ENCODE results near the gene CASKIN2.
"Not testable (repeated sequence)": the region's sequence is repeated elsewhere in the genome, so short reads cannot be mapped to it uniquely, and the experiment has no call there.

The CASKIN2 gene

DNA sequence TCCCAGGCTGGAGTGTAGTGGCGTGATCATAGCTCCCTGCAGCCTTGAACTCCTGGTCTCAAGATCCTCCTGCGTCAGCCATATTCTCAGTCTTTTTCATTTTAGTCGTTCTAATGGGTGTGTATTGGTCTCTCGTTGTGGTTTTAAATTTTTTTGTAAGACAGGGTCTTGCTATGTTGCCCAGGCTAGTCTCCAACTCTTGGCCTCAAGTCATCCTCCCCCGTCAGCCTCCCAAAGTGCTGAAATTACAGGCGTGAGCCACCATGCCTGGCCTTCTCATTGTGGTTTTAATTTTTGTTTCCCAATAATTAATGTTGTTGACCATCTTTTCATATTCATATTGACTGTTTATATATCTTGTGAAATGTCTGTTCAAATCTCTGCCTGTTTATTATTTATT, 50.3 kb downstream of the CASKIN2 start:
- DNase-seq (ENCODE audit: low read depth): no peak

DNA sequence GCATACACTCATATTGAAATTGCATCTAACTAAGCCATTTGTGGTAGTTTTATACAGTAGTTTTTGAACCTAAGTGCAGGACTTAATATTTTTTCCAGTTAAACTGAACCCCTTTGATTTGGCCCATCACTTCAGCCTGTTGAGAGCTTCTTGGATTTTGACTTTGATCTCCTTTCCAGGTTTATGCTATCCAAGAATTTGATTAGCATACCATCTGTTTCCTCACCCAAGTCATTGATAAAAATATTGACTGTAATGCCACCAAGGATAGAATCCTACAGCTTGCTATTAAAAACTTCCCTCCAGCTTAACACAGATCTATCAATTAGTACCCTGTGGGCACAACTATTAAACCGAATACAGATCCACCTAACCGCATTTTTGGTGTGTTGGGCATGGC, 51.7 kb downstream of the CASKIN2 start:
- no peak for DNase-seq (ENCODE audit: low read depth)

DNA sequence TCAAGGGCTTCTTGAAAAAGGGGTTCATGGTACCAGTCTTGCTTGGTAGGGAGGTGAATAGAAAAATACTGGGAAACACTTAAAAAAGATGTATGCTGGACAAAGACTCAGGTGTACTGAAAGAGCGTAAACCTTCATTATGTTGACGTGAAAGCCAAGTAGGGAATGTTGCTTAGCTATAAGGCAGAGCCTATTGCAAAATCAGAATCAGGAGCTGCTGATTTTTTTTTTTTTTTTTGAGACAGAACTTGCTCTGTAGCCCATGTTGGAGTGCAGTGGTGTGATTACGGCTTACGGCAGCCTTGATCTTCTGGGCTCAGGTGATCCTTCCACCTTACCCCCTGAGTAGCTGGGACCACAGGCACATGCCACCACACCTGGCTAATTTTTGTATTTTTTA, 55.0 kb downstream of the CASKIN2 start:
- no peak for DNase-seq (ENCODE audit: low read depth)

DNA sequence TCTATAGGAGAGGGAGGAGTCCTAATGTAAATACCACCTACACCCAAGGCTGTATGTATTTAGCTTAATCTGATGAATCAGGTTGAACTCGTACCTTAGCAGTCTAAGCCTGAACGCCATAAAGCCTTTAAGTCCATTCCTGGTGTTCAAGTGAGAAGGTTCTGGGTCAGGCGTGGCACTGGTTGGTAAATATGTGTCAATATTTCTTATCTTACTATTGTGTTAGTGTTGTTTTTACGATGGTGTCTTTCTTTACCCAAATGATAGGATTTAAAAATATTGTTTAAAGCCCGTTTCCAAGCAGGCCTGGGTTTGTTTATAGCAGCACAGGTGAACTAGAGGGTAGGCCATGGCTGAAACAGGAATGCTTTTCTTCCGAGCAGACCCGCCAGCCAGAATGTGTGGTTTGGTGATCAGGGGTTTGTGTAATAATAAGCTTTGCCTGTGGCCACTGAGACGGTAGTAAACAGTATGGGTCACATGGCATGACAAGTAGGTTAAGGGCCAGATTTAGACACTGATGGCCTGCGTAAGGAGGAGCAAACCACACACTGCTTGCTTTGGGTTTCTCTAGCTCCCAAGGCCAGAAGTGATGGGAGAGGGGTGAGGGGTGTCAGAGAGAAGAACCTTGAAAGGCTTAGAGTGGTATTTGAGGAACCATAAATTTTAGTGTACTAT, 55.6 kb downstream of the CASKIN2 start:
- no peak for DNase-seq (ENCODE audit: low read depth)

DNA sequence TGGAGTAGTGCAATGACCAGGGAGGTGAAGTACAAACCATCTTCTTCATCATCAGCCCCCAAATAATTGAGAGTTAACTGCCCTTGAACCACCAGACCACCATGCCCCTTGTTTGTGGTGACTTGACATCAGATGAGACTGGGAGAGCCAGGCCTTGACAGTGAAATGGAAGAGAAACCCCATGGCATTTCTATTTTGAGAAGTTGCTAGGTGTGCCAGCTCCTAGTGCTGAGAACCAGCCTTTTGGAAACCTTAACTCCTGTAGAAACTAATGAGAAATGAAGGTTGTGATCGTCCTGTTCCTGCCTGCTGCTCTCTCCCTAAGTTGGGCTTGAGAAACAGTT, 56.1 kb downstream of the CASKIN2 start:
- DNase-seq (ENCODE audit: low read depth): no peak

DNA sequence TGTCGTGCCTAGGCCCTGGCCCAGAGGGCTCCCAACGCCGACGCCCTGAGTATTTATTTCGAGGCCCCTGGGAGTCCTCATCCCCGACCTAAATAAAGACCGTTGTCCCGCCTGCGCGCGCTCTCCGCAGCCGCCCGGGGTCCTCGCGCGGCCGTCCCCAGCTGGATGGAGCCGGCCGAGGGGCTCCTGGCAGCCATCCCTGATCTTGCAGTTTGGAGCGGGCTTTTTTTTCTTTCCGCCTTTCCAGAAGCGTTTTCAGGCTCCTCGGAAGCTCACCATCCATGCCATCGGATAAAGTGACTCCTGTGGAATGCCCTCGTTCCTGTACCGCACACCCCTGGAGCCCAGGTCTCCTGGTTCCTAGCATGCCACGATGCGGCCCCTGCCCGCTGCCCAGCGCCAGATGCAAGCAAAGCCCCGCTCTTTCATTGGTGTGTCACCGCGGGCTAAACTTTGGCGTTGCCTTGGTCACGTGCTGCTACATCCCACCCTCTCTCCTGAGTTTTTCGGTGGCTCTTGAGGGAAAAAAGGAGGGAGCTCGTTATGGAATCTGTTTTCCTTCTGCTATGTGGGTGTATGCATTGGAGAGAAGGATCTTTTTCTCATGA, 58.2 kb downstream of the CASKIN2 start:
- DNase-seq (ENCODE audit: low read depth): peak; percentile 65

DNA sequence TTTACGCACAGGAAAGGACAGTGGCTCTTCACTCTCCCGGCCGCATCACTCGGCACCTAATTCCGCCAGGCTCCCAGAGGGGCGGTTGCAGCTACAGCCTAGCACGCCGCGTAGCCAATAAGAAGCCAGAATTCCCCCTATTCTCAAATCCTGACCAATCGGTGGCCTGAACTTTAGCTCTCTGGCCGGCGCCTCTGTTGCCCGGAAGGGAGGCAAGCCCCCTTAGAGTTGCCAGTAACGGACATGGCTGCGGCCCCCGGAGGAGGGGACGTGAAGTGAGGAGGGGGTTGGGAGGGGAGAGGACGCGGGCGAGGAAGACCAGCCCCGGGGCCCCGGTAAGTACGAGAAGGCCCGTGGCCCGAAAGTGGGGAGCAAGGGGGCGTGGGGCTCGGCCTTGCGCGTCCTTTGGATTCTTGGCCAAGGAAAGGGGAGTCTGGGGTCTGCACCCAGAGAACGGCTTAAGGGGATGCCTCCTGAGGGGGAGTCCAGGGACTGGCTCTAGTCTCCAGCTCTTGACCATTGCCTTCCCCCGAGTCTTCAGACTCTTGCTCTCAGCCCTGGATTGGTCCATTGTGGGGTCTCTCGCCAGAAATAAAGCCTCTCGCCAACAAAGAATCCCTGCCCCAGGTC, 58.8 kb downstream of the CASKIN2 start, which contains the start of gene TMEM94:
Gene TMEM94 (plus strand): TSS at position 219 of the 630 bp plus-strand sequence. CDS start 15,271 bp downstream, outside the sequence.
- peak; percentile 98 for DNase-seq (ENCODE audit: low read depth)

DNA sequence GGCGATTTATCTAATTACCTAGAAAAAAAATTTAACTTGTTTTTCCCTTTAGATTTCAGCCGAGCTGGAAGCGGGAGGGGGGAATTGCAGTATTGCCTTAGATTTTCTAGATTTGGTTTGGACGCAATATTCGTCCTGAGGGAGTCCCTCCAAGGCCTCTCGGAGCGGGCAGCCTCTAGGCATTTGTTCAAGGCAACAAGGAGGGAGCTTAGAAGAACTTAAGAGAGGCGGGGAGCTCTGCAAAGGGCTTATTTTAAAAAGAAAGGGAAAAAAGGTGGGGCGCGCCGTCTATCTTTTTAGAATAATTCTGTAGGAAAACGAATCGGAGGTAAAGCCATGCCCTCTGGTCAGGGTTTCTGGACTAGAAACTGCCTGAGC, 59.3 kb downstream of the CASKIN2 start:
- no peak for DNase-seq (ENCODE audit: low read depth)

DNA sequence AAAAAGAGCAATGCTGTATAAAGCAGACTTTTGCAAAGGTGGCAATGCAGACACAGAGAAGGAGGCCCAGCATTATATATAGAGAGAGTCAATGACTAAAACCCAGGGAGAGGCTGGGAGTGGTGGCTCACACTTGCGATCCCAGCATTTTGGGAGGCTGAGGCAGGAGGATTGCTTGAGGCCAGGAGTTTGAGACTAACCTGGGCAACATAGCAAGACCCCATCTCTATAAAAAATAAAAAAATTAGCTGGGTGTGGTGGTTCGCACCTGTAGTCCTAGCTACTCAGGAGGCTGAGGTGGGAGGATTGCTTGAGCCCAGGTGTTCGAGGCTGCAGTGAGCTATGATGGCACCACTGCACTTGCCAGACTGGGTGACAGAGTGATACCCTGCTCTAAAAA, 60.7 kb downstream of the CASKIN2 start:
- DNase-seq (ENCODE audit: low read depth): not testable (repeated sequence)

DNA sequence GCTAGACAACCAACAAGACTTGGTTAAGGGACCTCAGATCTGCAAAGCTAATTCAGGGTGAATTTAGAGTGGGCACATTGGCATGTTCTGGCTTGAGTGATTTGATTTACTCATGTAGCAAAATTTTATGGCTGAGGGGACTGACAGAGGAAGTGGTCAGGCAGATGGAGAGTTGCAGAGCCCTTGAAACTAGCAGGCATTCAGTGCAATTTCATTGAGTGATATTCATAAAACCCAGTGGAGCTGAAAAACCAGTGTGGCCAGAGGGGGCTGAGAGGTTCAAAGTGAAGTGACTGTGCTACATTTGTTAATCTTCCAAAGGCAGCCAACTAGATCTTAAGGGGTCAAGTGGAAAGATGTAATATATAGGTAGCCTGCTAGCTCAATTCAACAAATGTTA, 61.1 kb downstream of the CASKIN2 start:
- DNase-seq (ENCODE audit: low read depth): peak; percentile 45

DNA sequence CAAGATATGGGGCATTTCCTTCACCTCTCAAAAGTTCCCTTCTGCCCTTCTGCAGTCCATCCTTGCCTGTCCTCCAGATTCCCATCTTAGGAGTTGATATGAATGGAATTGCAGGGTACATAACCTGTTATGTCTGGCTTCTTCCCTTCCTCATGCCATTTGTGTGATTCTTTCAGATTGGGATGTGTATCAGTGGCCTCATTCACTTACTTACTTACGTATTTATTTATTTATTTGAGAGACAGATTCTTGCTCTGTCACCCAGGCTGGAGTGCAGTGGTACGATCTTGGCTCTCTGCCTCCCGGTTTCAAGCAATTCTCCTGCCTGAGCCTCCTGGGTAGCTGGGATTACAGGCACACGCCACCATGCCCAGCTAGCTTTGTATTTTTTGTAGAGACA, 65.1 kb downstream of the CASKIN2 start:
- DNase-seq (ENCODE audit: low read depth): peak; percentile 71

All from EH (cell line).